ENCODE measurements around the gene KRTAP12-3.
"Not testable (repeated sequence)": the region's sequence is repeated elsewhere in the genome, so short reads cannot be mapped to it uniquely, and the experiment has no call there.

DNA sequence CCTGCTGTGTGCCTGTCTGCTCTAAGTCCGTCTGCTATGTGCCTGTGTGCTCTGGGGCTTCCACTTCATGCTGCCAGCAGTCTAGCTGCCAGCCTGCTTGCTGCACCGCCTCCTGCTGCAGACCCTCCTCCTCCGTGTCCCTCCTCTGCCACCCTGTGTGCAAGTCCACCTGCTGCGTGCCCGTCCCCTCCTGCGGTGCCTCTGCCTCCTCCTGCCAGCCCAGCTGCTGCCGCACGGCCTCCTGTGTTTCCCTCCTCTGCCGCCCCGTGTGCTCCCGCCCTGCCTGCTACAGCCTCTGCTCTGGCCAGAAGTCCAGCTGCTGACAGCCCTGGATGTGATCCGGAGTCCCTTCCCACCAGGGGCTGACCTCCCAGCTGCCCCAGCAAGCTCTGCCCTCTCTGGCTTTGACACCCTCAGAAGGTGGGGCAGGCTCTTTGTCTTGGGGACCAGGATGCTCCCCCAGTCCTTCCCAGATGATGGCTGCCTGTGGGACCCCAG is 19.8 kb upstream of the KRTAP12-3 start:
- TF ChIP-seq, protein P1, sequence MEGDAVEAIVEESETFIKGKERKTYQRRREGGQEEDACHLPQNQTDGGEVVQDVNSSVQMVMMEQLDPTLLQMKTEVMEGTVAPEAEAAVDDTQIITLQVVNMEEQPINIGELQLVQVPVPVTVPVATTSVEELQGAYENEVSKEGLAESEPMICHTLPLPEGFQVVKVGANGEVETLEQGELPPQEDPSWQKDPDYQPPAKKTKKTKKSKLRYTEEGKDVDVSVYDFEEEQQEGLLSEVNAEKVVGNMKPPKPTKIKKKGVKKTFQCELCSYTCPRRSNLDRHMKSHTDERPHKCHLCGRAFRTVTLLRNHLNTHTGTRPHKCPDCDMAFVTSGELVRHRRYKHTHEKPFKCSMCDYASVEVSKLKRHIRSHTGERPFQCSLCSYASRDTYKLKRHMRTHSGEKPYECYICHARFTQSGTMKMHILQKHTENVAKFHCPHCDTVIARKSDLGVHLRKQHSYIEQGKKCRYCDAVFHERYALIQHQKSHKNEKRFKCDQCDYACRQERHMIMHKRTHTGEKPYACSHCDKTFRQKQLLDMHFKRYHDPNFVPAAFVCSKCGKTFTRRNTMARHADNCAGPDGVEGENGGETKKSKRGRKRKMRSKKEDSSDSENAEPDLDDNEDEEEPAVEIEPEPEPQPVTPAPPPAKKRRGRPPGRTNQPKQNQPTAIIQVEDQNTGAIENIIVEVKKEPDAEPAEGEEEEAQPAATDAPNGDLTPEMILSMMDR (IDR thresholded peaks at IDR 0.05; ENCODE audit: borderline replicate concordance, extremely low read depth, low read length, poor library complexity, severe bottlenecking): not testable (repeated sequence)
- TF ChIP-seq EZH2 (IDR thresholded peaks at IDR 0.05; ENCODE audit: borderline replicate concordance, low read depth, low read length, severe bottlenecking): not testable (repeated sequence)

Data from DND-41 (cell line).